HepG2 (cell line): Measurements from ENCODE around the gene RHOC. TPM values are rescaled to one million over a fixed set of nuclear protein-coding genes. Genes with fewer than 3 reads are reported as not detected.

Experiments used
- ARID2 ChIP-seq: sonication (generic); formaldehyde crosslinking; IDR thresholded peaks from 2 replicates; pipeline ENCODE4 v1.8.1; 2022; ENCODE audit warnings: mild to moderate bottlenecking, missing genetic modification reagents, borderline replicate concordance
- FOXP1 ChIP-seq, 2 experiments: fragments of 450-650 bp in 1 of 2; IDR thresholded peaks; 2 replicates each; pipeline ENCODE4 v1.6.1; 2017 to 2018; ENCODE audit warnings: antibody characterized with exemption in 1 of 2
- JARID2 ChIP-seq: sonication (generic); formaldehyde crosslinking; IDR thresholded peaks from 2 replicates; pipeline ENCODE4 v1.8.1; 2023; ENCODE audit warnings: missing genetic modification reagents, inconsistent platforms; ENCODE audit not compliant: insufficient replicate concordance
- RAD21 ChIP-seq: fragments of 450-650 bp; formaldehyde crosslinking; IDR thresholded peaks from 2 replicates; pipeline ENCODE4 v1.5.0; 2020; ENCODE audit warnings: mild to moderate bottlenecking
- RXRB ChIP-seq: IDR thresholded peaks from 2 replicates; pipeline ENCODE4 v1.6.1; 2016; ENCODE audit warnings: borderline replicate concordance, missing genetic modification reagents, missing compliant biosample characterization
- ZBTB46 ChIP-seq: sonication (generic); formaldehyde crosslinking; IDR thresholded peaks from 2 replicates; pipeline ENCODE4 v1.4.0; 2020; ENCODE audit warnings: mild to moderate bottlenecking, missing genetic modification reagents, borderline replicate concordance
- ZNF160 ChIP-seq: sonication (generic); formaldehyde crosslinking; IDR thresholded peaks from 2 replicates; pipeline ENCODE4 v1.8.0; 2022; ENCODE audit warnings: mild to moderate bottlenecking, inconsistent platforms, missing genetic modification reagents
- ZNF234 ChIP-seq: sonication (generic); formaldehyde crosslinking; conservative IDR thresholded peaks from 2 replicates; pipeline ENCODE4 v1.5.1; 2020; ENCODE audit warnings: mild to moderate bottlenecking, missing genetic modification reagents
- ZNF414 ChIP-seq: sonication (generic); formaldehyde crosslinking; IDR thresholded peaks from 2 replicates; pipeline ENCODE4 v1.5.0; 2020; ENCODE audit warnings: missing genetic modification reagents
- ZNF672 ChIP-seq: sonication (generic); formaldehyde crosslinking; IDR thresholded peaks from 2 replicates; pipeline ENCODE4 v1.8.1; 2022; ENCODE audit warnings: missing genetic modification reagents
- ZNF713 ChIP-seq: sonication (generic); formaldehyde crosslinking; IDR thresholded peaks from 2 replicates; pipeline ENCODE4 v1.4.0; 2020; ENCODE audit warnings: mild to moderate bottlenecking, missing genetic modification reagents
- polyA plus RNA-seq, 8 experiments: library from polyadenylated mRNA; depleted of rRNA in 3 of 8; stranded (reverse) in 7 of 8; unstranded in 1 of 8; fragments of >200 nt; fragmentation: Illumina TruSeq in 4 of 8; extraction: Trizol in 4 of 8; gene quantifications; 2 replicates each; pipeline versions ENCODE4 v1.2.1 to v1.2.3, GENCODE V29; 2011 to 2016; ENCODE audit warnings: low read depth in 4 of 8, missing spikeins in 1 of 8, mixed read lengths in 1 of 8; ENCODE audit not compliant: insufficient read depth in 1 of 8
- total RNA-seq, 5 experiments: library from RNA; depleted of rRNA; stranded (reverse); fragments of >200 nt; fragmentation: Illumina TruSeq; extraction: Trizol; gene quantifications; 2 replicates each; pipeline ENCODE4 v1.2.3, GENCODE V29; 2016; ENCODE audit warnings: low read depth in 1 of 5
- TF ChIP-seq, protein P1 (sequence below): sonication (generic); formaldehyde crosslinking; IDR thresholded peaks from 2 replicates; pipeline ENCODE4 v1.9.0; 2021; ENCODE audit warnings: mild to moderate bottlenecking, missing genetic modification reagents
- TF ChIP-seq, protein P2 (sequence below): IDR thresholded peaks from 2 replicates; pipeline ENCODE4 v1.4.0; 2020; ENCODE audit warnings: mild to moderate bottlenecking, missing genetic modification reagents
- TF ChIP-seq, protein P3 (sequence below): sonication (generic); formaldehyde crosslinking; conservative IDR thresholded peaks from 2 replicates; pipeline ENCODE4 v1.4.0; 2020; ENCODE audit warnings: missing genetic modification reagents

Gene RHOC
- total and polyA plus RNA-seq, 2 of the 13 experiments (the other 11 are each of a cell fraction or from before 2014, with no cell fraction given): 64.3 to 182 TPM

DNA sequence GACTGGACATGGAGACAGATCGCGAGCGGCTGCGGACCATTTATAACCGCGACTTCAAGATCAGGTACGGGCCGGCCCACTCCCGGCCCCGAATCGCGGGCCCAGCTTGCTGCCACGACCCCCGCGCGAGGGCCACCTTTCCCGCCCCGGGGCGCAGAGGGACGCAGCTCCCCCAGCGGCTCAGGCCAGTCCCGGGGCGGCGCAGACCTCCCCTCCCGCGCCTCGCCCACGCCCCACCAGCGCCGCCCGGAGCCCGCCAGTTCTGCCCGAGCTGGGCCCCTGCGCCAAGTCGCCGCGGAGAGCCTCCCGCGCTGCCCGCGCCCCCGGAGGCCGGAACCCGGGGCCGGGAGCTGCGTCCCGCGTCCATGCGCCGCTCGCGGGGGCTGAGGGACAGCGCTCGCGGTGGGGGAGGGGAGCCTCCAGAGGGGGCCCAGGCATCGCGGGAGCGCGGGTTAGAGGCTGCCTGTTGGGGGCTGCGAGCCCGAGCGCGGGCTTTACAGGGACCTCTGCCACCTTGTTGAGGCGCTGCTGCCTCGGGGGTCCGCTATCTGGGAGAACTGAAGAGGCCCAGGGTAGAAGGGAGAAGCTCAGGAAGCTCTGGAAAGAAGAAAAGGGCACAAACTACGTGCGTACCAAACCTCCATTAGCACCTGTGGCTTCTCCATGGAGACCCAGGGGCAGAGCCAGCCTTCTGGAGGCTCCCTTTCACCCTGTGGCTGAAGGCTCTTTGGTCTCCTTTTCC is 31.8 kb downstream of the RHOC start (continued):
- no peak for TF ChIP-seq ZNF713 (CRISPR knock-in tag)
- TF ChIP-seq, protein P1, sequence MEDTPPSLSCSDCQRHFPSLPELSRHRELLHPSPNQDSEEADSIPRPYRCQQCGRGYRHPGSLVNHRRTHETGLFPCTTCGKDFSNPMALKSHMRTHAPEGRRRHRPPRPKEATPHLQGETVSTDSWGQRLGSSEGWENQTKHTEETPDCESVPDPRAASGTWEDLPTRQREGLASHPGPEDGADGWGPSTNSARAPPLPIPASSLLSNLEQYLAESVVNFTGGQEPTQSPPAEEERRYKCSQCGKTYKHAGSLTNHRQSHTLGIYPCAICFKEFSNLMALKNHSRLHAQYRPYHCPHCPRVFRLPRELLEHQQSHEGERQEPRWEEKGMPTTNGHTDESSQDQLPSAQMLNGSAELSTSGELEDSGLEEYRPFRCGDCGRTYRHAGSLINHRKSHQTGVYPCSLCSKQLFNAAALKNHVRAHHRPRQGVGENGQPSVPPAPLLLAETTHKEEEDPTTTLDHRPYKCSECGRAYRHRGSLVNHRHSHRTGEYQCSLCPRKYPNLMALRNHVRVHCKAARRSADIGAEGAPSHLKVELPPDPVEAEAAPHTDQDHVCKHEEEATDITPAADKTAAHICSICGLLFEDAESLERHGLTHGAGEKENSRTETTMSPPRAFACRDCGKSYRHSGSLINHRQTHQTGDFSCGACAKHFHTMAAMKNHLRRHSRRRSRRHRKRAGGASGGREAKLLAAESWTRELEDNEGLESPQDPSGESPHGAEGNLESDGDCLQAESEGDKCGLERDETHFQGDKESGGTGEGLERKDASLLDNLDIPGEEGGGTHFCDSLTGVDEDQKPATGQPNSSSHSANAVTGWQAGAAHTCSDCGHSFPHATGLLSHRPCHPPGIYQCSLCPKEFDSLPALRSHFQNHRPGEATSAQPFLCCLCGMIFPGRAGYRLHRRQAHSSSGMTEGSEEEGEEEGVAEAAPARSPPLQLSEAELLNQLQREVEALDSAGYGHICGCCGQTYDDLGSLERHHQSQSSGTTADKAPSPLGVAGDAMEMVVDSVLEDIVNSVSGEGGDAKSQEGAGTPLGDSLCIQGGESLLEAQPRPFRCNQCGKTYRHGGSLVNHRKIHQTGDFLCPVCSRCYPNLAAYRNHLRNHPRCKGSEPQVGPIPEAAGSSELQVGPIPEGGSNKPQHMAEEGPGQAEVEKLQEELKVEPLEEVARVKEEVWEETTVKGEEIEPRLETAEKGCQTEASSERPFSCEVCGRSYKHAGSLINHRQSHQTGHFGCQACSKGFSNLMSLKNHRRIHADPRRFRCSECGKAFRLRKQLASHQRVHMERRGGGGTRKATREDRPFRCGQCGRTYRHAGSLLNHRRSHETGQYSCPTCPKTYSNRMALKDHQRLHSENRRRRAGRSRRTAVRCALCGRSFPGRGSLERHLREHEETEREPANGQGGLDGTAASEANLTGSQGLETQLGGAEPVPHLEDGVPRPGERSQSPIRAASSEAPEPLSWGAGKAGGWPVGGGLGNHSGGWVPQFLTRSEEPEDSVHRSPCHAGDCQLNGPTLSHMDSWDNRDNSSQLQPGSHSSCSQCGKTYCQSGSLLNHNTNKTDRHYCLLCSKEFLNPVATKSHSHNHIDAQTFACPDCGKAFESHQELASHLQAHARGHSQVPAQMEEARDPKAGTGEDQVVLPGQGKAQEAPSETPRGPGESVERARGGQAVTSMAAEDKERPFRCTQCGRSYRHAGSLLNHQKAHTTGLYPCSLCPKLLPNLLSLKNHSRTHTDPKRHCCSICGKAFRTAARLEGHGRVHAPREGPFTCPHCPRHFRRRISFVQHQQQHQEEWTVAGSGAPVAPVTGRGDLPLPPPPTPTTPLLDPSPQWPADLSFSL: no peak
- no peak for TF ChIP-seq FOXP1 (IDR thresholded peaks at IDR 0.05)
- no peak for TF ChIP-seq FOXP1 (CRISPR knock-in tag; IDR thresholded peaks at IDR 0.05)
- TF ChIP-seq RAD21: 0 out of 2 replicates have a peak, but pooled peaks have one; percentile 42
- no peak for TF ChIP-seq ZNF672 (CRISPR knock-in tag)
- no peak for TF ChIP-seq ZBTB46
- TF ChIP-seq, protein P2, sequence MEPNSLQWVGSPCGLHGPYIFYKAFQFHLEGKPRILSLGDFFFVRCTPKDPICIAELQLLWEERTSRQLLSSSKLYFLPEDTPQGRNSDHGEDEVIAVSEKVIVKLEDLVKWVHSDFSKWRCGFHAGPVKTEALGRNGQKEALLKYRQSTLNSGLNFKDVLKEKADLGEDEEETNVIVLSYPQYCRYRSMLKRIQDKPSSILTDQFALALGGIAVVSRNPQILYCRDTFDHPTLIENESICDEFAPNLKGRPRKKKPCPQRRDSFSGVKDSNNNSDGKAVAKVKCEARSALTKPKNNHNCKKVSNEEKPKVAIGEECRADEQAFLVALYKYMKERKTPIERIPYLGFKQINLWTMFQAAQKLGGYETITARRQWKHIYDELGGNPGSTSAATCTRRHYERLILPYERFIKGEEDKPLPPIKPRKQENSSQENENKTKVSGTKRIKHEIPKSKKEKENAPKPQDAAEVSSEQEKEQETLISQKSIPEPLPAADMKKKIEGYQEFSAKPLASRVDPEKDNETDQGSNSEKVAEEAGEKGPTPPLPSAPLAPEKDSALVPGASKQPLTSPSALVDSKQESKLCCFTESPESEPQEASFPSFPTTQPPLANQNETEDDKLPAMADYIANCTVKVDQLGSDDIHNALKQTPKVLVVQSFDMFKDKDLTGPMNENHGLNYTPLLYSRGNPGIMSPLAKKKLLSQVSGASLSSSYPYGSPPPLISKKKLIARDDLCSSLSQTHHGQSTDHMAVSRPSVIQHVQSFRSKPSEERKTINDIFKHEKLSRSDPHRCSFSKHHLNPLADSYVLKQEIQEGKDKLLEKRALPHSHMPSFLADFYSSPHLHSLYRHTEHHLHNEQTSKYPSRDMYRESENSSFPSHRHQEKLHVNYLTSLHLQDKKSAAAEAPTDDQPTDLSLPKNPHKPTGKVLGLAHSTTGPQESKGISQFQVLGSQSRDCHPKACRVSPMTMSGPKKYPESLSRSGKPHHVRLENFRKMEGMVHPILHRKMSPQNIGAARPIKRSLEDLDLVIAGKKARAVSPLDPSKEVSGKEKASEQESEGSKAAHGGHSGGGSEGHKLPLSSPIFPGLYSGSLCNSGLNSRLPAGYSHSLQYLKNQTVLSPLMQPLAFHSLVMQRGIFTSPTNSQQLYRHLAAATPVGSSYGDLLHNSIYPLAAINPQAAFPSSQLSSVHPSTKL (CRISPR knock-in tag): no peak; the same call in 1 of the 2 replicates
- TF ChIP-seq ARID2 (CRISPR knock-in tag): no peak
- no peak for TF ChIP-seq ZNF160 (CRISPR knock-in tag)
- TF ChIP-seq RXRB (CRISPR knock-in tag): no peak
- TF ChIP-seq ZNF414 (CRISPR knock-in tag): 0 out of 2 replicates have a peak, but pooled peaks have one; percentile 61
- no peak for TF ChIP-seq JARID2 (CRISPR knock-in tag)
- no peak for TF ChIP-seq ZNF234 (CRISPR knock-in tag)
- TF ChIP-seq, protein P3, sequence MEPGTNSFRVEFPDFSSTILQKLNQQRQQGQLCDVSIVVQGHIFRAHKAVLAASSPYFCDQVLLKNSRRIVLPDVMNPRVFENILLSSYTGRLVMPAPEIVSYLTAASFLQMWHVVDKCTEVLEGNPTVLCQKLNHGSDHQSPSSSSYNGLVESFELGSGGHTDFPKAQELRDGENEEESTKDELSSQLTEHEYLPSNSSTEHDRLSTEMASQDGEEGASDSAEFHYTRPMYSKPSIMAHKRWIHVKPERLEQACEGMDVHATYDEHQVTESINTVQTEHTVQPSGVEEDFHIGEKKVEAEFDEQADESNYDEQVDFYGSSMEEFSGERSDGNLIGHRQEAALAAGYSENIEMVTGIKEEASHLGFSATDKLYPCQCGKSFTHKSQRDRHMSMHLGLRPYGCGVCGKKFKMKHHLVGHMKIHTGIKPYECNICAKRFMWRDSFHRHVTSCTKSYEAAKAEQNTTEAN (CRISPR knock-in tag): no peak; the same call in 1 of the 2 replicates
